Peyer's patch (tissue), 4 donors: ENCODE data around the gene ERC1. TPM values are rescaled to one million over a fixed set of nuclear protein-coding genes. Genes with fewer than 3 reads are reported as not detected.

Experiments used
- DNase-seq, 3 donors: peaks; one replicate each; pipeline ENCODE4 v3.0.0-alpha.2; 2017 to 2019
- H3K27ac ChIP-seq, 4 donors: fragments of 200-600 bp; sonication (generic); one replicate each; pipeline ENCODE4 v1.5.1; 2016 to 2019
- H3K27me3 ChIP-seq, 2 donors: fragments of 200-600 bp; sonication (generic); one replicate each; pipeline ENCODE4 v1.5.1; 2019
- H3K36me3 ChIP-seq, 3 donors: fragments of 200-600 bp; sonication (generic); one replicate each; pipeline ENCODE4 v1.5.1; 2016 to 2019
- H3K4me1 ChIP-seq, 4 donors: fragments of 200-600 bp; sonication (generic); one replicate each; pipeline ENCODE4 v1.5.1; 2016 to 2019
- H3K4me3 ChIP-seq, 4 donors: fragments of 200-600 bp; sonication (generic); 1 replicate in 3 of 4; 2 replicates in 1 of 4; pipeline ENCODE4 v1.5.1; 2016 to 2019; ENCODE audit warnings: mild to moderate bottlenecking in 1 of 4
- H3K9me3 ChIP-seq, 4 donors: fragments of 200-600 bp; sonication (generic); one replicate each; pipeline ENCODE4 v1.5.1; 2016 to 2019; ENCODE audit warnings: mild to moderate bottlenecking in 1 of 4
- CTCF ChIP-seq, 6 experiments: fragments of 450-650 bp in 4 of 6; fragments of 200-600 bp in 2 of 6; sonication (generic) in 1 of 6; IDR thresholded peaks; one replicate each; pipeline ENCODE4 v1.5.1; 2017 to 2019; ENCODE audit warnings: antibody characterized with exemption in 6 of 6, mild to moderate bottlenecking in 3 of 6, moderate library complexity in 1 of 6
- POLR2A ChIP-seq, 2 donors: fragments of 450-650 bp; IDR thresholded peaks; one replicate each; pipeline ENCODE4 v1.5.1; 2017; ENCODE audit warnings: antibody characterized with exemption in 2 of 2, mild to moderate bottlenecking in 2 of 2, moderate library complexity in 2 of 2
- total RNA-seq, 4 donors: library from RNA; depleted of rRNA; stranded (reverse); fragments of >200 nt; gene quantifications; one replicate each; pipeline ENCODE4 v1.1.0, GENCODE V29; 2016

The ERC1 gene
- total RNA-seq, 4 donors from 2014 or later, result 26.5 to 184 (median 31.7) TPM

GRCh38 chr12:1056390-1056789 lies 65.4 kb downstream of the ERC1 start:
- TF ChIP-seq CTCF (IDR thresholded peaks at IDR 0.05) (no peak), POLR2A (IDR thresholded peaks at IDR 0.05) (no peak)
- DNase-seq, result no peak
- no peaks in the 10 kb centered on the region for H3K4me1 ChIP-seq
- no peaks in the 10 kb centered on the region for H3K27me3 ChIP-seq
- no peak overlapping the region for H3K4me3 ChIP-seq
- no peaks in the 10 kb centered on the region for H3K9me3 ChIP-seq
- H3K36me3 ChIP-seq, result no peaks in the 10 kb centered on the region
- H3K27ac ChIP-seq, result no peak overlapping the region

GRCh38 chr12:1058423-1058822 lies 67.4 kb downstream of the ERC1 start:
- Histone ChIP-seq H3K9me3 (peaks cover 0 to 4% (median under 1%) of the 10 kb centered on the region in 4 donors), H3K36me3 (no peaks in the 10 kb centered on the region), H3K4me3 (no peak overlapping the region), H3K27ac (no peak overlapping the region), H3K4me1 (no peaks in the 10 kb centered on the region), H3K27me3 (no peaks in the 10 kb centered on the region)
- DNase-seq, result no peak
- TF ChIP-seq CTCF (IDR thresholded peaks at IDR 0.05), result no peak
- TF ChIP-seq POLR2A (IDR thresholded peaks at IDR 0.05), result no peak

GRCh38 chr12:1059162-1059561 lies 68.1 kb downstream of the ERC1 start:
- no peak for DNase-seq
- no peak overlapping the region for H3K4me3 ChIP-seq
- no peak overlapping the region for H3K27ac ChIP-seq
- TF ChIP-seq POLR2A (IDR thresholded peaks at IDR 0.05) (no peak), CTCF (IDR thresholded peaks at IDR 0.05) (no peak)
- H3K9me3 ChIP-seq, result peaks cover 0 to 10% (median 3%) of the 10 kb centered on the region in 4 donors
- H3K4me1 ChIP-seq, result no peaks in the 10 kb centered on the region
- no peaks in the 10 kb centered on the region for H3K27me3 ChIP-seq
- H3K36me3 ChIP-seq, result no peaks in the 10 kb centered on the region

- H3K27me3 ChIP-seq, result no peaks in the 10 kb centered on the region
- peaks cover 0 to 11% (median 3%) of the 10 kb centered on the region in 4 donors for H3K9me3 ChIP-seq
- H3K27ac ChIP-seq, result no peak overlapping the region
- DNase-seq, result no peak
- no peak overlapping the region for H3K4me3 ChIP-seq
- TF ChIP-seq CTCF (IDR thresholded peaks at IDR 0.05), result no peak
- H3K36me3 ChIP-seq, result no peaks in the 10 kb centered on the region
- no peaks in the 10 kb centered on the region for H3K4me1 ChIP-seq
These were observed 72.8 kb downstream of the ERC1 start for GRCh38 chr12:1063852-1064251.

- H3K4me3 ChIP-seq, result no peak overlapping the region
- DNase-seq, result no peak
- H3K4me1 ChIP-seq, result no peaks in the 10 kb centered on the region
- TF ChIP-seq CTCF (IDR thresholded peaks at IDR 0.05) (no peak), POLR2A (IDR thresholded peaks at IDR 0.05) (no peak)
- H3K27me3 ChIP-seq, result no peaks in the 10 kb centered on the region
- no peak overlapping the region for H3K27ac ChIP-seq
- no peaks in the 10 kb centered on the region for H3K36me3 ChIP-seq
- peaks cover 0 to 11% (median 3%) of the 10 kb centered on the region in 4 donors for H3K9me3 ChIP-seq
These were observed 73.3 kb downstream of the ERC1 start for GRCh38 chr12:1064317-1064716.

GRCh38 chr12:1065629-1066028 lies 74.6 kb downstream of the ERC1 start:
- Histone ChIP-seq H3K4me3 (no peak overlapping the region), H3K27me3 (no peaks in the 10 kb centered on the region), H3K9me3 (peaks cover 0 to 11% (median 3%) of the 10 kb centered on the region in 4 donors), H3K36me3 (no peaks in the 10 kb centered on the region), H3K27ac (no peak overlapping the region), H3K4me1 (no peaks in the 10 kb centered on the region)
- no peak for DNase-seq
- no peak for TF ChIP-seq POLR2A (IDR thresholded peaks at IDR 0.05)
- TF ChIP-seq CTCF (IDR thresholded peaks at IDR 0.05), result no peak
